Heart left ventricle (tissue), 13 donors: ENCODE data around the gene DNAJC6.

Experiments
- CTCF ChIP-seq, 12 donors: fragments of 200-600 bp; sonication (generic) in 4 of 12; IDR thresholded peaks; one replicate each; pipeline versions ENCODE4 v1.5.0 to v1.8.0; 2018 to 2022; ENCODE audit warnings: antibody characterized with exemption in 12 of 12, mild to moderate bottlenecking in 5 of 12
- POLR2A ChIP-seq, 2 donors: fragments of 450-650 bp; IDR thresholded peaks; one replicate each; pipeline ENCODE4 v1.6.1; 2017; ENCODE audit warnings: antibody characterized with exemption in 2 of 2, mild to moderate bottlenecking in 2 of 2, moderate library complexity in 2 of 2
- donor health status: ischemic (EF 13 %, LVEDD 7.1; RV severe dilation, severe dysfunction).
- donor health status: DM: no; HTN: yes; CAD: no.
- donor health status: DM: no; HTN: no; CAD: no.
- donor health status: ischemic (EF 25% LVEDD 6.9; RV normal size, moderate dysfunction).
- donor health status: ischemic (EF 25% LVEDD 5.7; RV mildly dilated, moderate dysfunction).
- donor health status: ischemic (EF 35%, LVEDD 5.7; RV mildly dilated, moderate dysfunction).
- donor health status: nonischemic (EF 11% LVEDD 7.7; RV severe dilation, severe dysfunction).
- donor health status: DM: yes; HTN: yes; CAD: no.
- donor health status: PGD.
- donor health status: ischemic (EF 29% LVEDD 5.4; RV normal size, mild dysfunction).
- donor health status: nonischemic (EF 23%, LVEDD 6.1; RV moderate dilation, normal function).

GRCh38 chr1:65404941-65405340 lies 95.6 kb downstream of the DNAJC6 start:
- TF ChIP-seq CTCF (IDR thresholded peaks at IDR 0.05) (no peak), POLR2A (IDR thresholded peaks at IDR 0.05) (no peak)
